OCI-LY7 (cell line): Measurements from ENCODE around the gene CGB7. TPM values are rescaled to one million over a fixed set of nuclear protein-coding genes. Genes with fewer than 3 reads are reported as not detected.
A peak's percentile ranks its signal among the peaks of the same experiment; 100 is the strongest.
"Not testable (repeated sequence)": the region's sequence is repeated elsewhere in the genome, so short reads cannot be mapped to it uniquely, and the experiment has no call there.

Experiments used
- BruUV-seq: library from RNA; stranded (reverse); fragments of 400-500 nt; replicated peaks from 2 replicates; lab custom pipeline; 2021; lab: Mats Ljungman, UMichigan
- CTCF ChIA-PET: fragments of 300-600 bp; sonication (Branson Sonifier 250); formaldehyde crosslinking; loops from one replicate; lab custom pipeline; 2022; ENCODE audit warnings: antibody characterized with exemption; ENCODE audit not compliant: unreplicated experiment; lab: Charles Lee
- POLR2A ChIA-PET: fragments of 300-600 bp; sonication (Branson Sonifier 250); formaldehyde crosslinking; loops from one replicate; lab custom pipeline; 2022; ENCODE audit warnings: antibody characterized with exemption; lab: Charles Lee
- DNase-seq: peaks from one replicate; pipeline ENCODE4 v3.0.0-alpha.2; 2015; ENCODE audit warnings: low spot score
- H2AFZ ChIP-seq: fragments of 200-600 bp; sonication (generic), shearing (Covaris generic); 2 replicates; pipeline ENCODE4 v1.6.1; 2014; ENCODE audit warnings: mild to moderate bottlenecking, antibody characterized with exemption, low read length, moderate library complexity
- H3K27ac ChIP-seq: fragments of 200-600 bp; sonication (generic); 2 replicates; pipeline ENCODE4 v1.5.1; 2014; ENCODE audit warnings: mixed run types, low read depth, mild to moderate bottlenecking, moderate library complexity, low read length, inconsistent platforms; ENCODE audit not compliant: poor library complexity, severe bottlenecking
- H3K36me3 ChIP-seq: fragments of 200-600 bp; sonication (generic); 2 replicates; pipeline ENCODE4 v1.6.1; 2014; ENCODE audit warnings: mild to moderate bottlenecking, antibody characterized with exemption, low read length, moderate library complexity, mixed read lengths; ENCODE audit not compliant: insufficient read depth
- H3K4me1 ChIP-seq: fragments of 200-600 bp; sonication (generic); 2 replicates; pipeline ENCODE4 v1.5.1; 2014; ENCODE audit warnings: mild to moderate bottlenecking, low read length; ENCODE audit not compliant: insufficient read depth, poor library complexity, severe bottlenecking
- H3K4me2 ChIP-seq: fragments of 200-600 bp; sonication (generic); 2 replicates; pipeline ENCODE4 v1.6.1; 2014; ENCODE audit warnings: mild to moderate bottlenecking, low read length
- H3K4me3 ChIP-seq: fragments of 200-600 bp; sonication (generic); 2 replicates; pipeline ENCODE4 v1.5.1; 2014; ENCODE audit warnings: mild to moderate bottlenecking, low read depth, low read length; ENCODE audit not compliant: poor library complexity, severe bottlenecking
- H3K79me2 ChIP-seq: fragments of 200-600 bp; sonication (generic); 2 replicates; pipeline ENCODE4 v1.6.1; 2016; ENCODE audit warnings: low read depth, mild to moderate bottlenecking, low read length, moderate library complexity, mixed read lengths; ENCODE audit not compliant: insufficient read depth
- H3K9me2 ChIP-seq: fragments of 200-600 bp; sonication (generic); 2 replicates; pipeline ENCODE4 v1.6.1; 2016; ENCODE audit warnings: mild to moderate bottlenecking, low read length, mixed read lengths; ENCODE audit not compliant: insufficient read depth
- H3K9me3 ChIP-seq: fragments of 200-600 bp; sonication (generic); 2 replicates; pipeline ENCODE4 v1.6.1; 2014; ENCODE audit warnings: mild to moderate bottlenecking, mixed run types, low read length, mixed read lengths
- H4K20me1 ChIP-seq: fragments of 200-600 bp; sonication (generic); 2 replicates; pipeline ENCODE4 v1.6.1; 2014; ENCODE audit warnings: mild to moderate bottlenecking, antibody characterized with exemption, low read length, moderate library complexity, mixed read lengths; ENCODE audit not compliant: insufficient read depth
- CTCF ChIP-seq: fragments of 200-600 bp; sonication (generic); conservative IDR thresholded peaks from 2 replicates; pipeline ENCODE4 v1.5.1; 2014; ENCODE audit warnings: mild to moderate bottlenecking, antibody characterized with exemption, low read length, moderate library complexity, mixed read lengths
- EZH2phosphoT487 ChIP-seq: fragments of 200-600 bp; sonication (generic); IDR thresholded peaks from 2 replicates; pipeline ENCODE4 v1.6.1; 2018; ENCODE audit warnings: low read depth, borderline replicate concordance, mild to moderate bottlenecking, mixed run types, antibody characterized with exemption, low read length, moderate library complexity, mixed read lengths
- intact Hi-C: fragments of 100-400 bp; cut with micrococcal nuclease; formaldehyde crosslinking; loops from one replicate; pipeline ENCODE4 v1.10.0; 2022; ENCODE audit not compliant: unreplicated experiment
- total RNA-seq, 2 experiments: library from RNA; depleted of rRNA in 1 of 2; stranded (reverse); fragments of >200 nt in 1 of 2; shearing (Covaris generic) in 1 of 2; gene quantifications; 2 replicates each; pipeline ENCODE4 v1.2.3, GENCODE V29; 2014 to 2022

The CGB7 gene
- total RNA-seq, 2 experiments from 2014 or later = not detected

GRCh38 chr19:49019242-49019932, 38.2 kb downstream of the CGB7 start:
- TF ChIP-seq EZH2phosphoT487 = no peak
- TF ChIP-seq CTCF = peak; percentile 37
- Histone ChIP-seq H3K4me3 (no peak overlapping the region), H4K20me1 (no peaks in the 10 kb centered on the region), H3K36me3 (peaks cover 21% of the 10 kb centered on the region), H3K9me2 (no peaks in the 10 kb centered on the region), H3K79me2 (no peaks in the 10 kb centered on the region), H3K4me2 (peak overlapping the region; percentile 27; the same call in 1 of the 2 replicates), H2AFZ (no peak overlapping the region), H3K4me1 (peaks cover 43% of the 10 kb centered on the region), H3K9me3 (no peaks in the 10 kb centered on the region), H3K27ac (no peak overlapping the region)
- ChIA-PET POLR2A (interaction anchor here (1.1 kb wide), 1 partner anchor 53 kb away, joined by 3 read pairs; no protein-coding TSS in a partner anchor), CTCF (interaction anchor here (0.6 kb wide), 1 partner anchor 282 kb away, joined by 3 read pairs; no protein-coding TSS in a partner anchor)
- intact Hi-C loops = no loop called here
- BruUV-seq = no TSS peak
- peak; percentile 56 for DNase-seq

- H2AFZ ChIP-seq, H3K9me2 ChIP-seq, H3K79me2 ChIP-seq, H3K27ac ChIP-seq, BruUV-seq, intact Hi-C loops, CTCF ChIA-PET, POLR2A ChIA-PET, H3K9me3 ChIP-seq, H4K20me1 ChIP-seq, DNase-seq: not testable (repeated sequence)
- Histone ChIP-seq H3K4me1 (peaks cover 43% of the 10 kb centered on the region), H3K4me3 (peak overlapping the region; percentile 45), H3K36me3 (peaks cover 28% of the 10 kb centered on the region), H3K4me2 (peak overlapping the region; percentile 74; the same call in 1 of the 2 replicates)
These were observed 38.9 kb downstream of the CGB7 start for GRCh38 chr19:49018388-49019241.

GRCh38 chr19:49017666-49018351, 39.7 kb downstream of the CGB7 start:
- H3K79me2 ChIP-seq = no peaks in the 10 kb centered on the region
- intact Hi-C loops = no loop called here
- peak overlapping the region; percentile 74 for H3K4me2 ChIP-seq
- ChIA-PET CTCF (no interaction called here), POLR2A (interaction anchor here (0.6 kb wide), 1 partner anchor 273 kb away, joined by 3 read pairs; no protein-coding TSS in a partner anchor)
- TF ChIP-seq CTCF (peak; percentile 72), EZH2phosphoT487 (no peak)
- peak; percentile 73 for DNase-seq
- no peaks in the 10 kb centered on the region for H3K9me2 ChIP-seq
- H3K36me3 ChIP-seq = peaks cover 34% of the 10 kb centered on the region
- H4K20me1 ChIP-seq = no peaks in the 10 kb centered on the region
- H3K9me3 ChIP-seq = no peaks in the 10 kb centered on the region
- peak overlapping the region; percentile 45 for H3K4me3 ChIP-seq
- no TSS peak for BruUV-seq
- H3K4me1 ChIP-seq = peaks cover 43% of the 10 kb centered on the region
- no peak overlapping the region for H2AFZ ChIP-seq
- no peak overlapping the region for H3K27ac ChIP-seq
